HS-27A (cell line): Measurements from ENCODE around the gene SUV39H1.
A peak's percentile ranks its signal among the peaks of the same experiment; 100 is the strongest.
"Not testable (repeated sequence)": the region's sequence is repeated elsewhere in the genome, so short reads cannot be mapped to it uniquely, and the experiment has no call there.

Experiments used
- DNase-seq: peaks from one replicate; pipeline ENCODE4 v3.0.0-alpha.2; 2012; ENCODE audit warnings: low read depth, missing footprints

SUV39H1 gene, protein sequence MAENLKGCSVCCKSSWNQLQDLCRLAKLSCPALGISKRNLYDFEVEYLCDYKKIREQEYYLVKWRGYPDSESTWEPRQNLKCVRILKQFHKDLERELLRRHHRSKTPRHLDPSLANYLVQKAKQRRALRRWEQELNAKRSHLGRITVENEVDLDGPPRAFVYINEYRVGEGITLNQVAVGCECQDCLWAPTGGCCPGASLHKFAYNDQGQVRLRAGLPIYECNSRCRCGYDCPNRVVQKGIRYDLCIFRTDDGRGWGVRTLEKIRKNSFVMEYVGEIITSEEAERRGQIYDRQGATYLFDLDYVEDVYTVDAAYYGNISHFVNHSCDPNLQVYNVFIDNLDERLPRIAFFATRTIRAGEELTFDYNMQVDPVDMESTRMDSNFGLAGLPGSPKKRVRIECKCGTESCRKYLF

GRCh38 chrX:48696301-48696908, at the start of gene SUV39H1:
TSS of gene SUV39H1 (plus strand) at chrX:48696734. CDS start at chrX:48696785, 51 bp downstream.
- peak; percentile 22 for DNase-seq

DNA sequence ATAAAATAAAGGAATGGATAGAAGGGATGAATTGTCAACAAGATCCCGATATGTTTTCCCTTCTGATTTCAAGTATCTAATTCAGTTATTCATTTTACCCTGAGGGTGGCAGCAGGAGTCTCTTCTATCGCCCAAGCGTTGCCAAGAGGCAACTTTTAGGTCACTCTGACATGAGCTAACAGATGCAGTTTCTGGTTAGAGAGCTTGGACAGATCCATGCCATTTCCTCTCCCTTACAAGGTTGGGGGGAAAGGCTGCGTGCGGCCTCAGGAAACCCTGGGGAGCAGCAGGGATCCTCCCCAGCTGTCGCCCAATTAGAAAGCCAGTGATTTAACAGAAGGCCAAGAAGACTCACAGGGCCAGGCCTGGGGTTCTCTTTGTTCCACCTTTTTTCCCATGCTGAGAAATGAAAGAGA, 48.2 kb upstream of the SUV39H1 start:
- no peak for DNase-seq

- no peak for DNase-seq
Measured at GRCh38 chrX:48649102-48649501, 47.4 kb upstream of the SUV39H1 start.

DNA sequence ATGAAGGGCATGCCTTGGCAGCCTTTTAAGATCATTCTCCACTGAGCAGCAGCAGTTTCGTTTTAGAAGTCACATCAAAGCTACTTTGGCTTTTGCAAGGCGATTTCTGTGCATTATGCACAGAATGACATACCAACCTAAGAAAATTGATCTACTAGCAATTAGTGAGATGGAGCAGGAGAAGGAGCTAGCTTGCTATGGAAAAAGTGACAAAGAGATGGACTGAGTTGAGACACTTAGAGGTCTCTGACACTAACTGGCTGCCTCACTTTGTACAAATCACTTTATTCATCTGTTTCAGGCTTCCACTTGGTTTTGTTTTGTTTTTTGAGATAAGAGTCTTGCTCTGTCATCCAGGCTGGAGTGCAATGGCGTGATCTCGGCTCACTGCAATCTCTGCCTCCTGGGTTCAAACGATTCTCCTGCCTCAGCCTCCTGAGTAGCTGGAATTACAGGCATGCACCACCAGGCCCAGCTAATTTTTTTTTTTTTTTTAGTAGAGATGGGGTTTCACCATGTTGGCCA, 44.4 kb upstream of the SUV39H1 start:
- DNase-seq: not testable (repeated sequence)

GRCh38 chrX:48654746-48655145, 41.8 kb upstream of the SUV39H1 start:
- not testable (repeated sequence) for DNase-seq

GRCh38 chrX:48659686-48660085, 36.8 kb upstream of the SUV39H1 start:
- not testable (repeated sequence) for DNase-seq

DNA sequence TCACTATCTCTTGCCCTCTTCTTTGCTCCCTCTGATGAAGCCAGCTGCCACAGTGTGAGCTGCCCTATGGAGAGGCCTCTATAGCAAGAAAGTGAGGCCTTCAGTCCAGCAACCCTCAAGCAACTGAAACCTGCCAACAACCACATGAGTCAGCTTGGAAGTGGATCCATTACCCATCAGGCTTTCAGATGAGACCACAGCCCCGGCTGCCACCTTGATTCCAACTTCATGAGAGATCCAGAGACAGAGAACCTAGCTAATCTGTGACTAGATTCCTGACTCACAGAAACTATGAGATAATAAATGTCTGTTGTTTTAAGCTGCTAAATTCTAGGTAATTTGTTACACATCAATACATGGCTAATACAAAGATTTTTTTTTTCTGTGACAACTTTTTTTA, 33.3 kb upstream of the SUV39H1 start:
- no peak for DNase-seq

DNA sequence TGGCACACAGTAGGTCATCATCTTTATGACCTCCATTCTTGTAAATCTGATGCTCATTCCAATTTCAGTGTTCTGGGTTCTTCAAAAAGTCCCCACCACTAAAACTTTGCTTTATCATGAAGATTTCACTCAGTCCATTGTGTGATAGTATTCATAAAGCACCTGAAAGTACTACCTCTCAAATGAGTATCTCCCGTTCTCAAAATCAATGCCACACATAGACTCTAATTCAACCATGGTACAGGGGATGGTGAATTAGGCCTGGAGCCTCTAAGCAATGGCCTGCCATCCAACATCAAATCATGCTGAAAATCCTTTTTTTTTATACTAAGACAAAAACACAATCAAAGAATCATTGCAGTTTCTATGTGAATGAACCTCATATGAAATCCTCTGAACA, 32.4 kb upstream of the SUV39H1 start:
- no peak for DNase-seq

DNA sequence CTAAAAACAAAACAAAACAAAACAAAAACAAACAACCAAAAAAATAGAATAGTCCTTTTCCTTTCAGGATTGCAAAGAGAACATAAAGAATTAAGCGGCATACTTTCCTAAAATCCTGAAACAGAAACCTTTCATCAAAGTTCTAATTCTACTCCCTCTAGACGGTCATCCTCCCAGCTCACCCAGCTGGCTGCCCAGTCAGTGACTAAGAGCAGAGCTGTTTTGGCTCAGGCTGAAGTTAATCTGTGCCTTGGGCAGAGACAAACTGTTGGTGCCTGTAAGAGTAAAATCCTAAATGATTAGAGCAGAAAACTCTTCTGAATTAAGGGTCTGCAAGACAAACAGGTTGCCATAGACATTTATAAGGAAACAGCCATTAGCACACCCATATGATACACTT, 30.5 kb upstream of the SUV39H1 start:
- DNase-seq: no peak

DNA sequence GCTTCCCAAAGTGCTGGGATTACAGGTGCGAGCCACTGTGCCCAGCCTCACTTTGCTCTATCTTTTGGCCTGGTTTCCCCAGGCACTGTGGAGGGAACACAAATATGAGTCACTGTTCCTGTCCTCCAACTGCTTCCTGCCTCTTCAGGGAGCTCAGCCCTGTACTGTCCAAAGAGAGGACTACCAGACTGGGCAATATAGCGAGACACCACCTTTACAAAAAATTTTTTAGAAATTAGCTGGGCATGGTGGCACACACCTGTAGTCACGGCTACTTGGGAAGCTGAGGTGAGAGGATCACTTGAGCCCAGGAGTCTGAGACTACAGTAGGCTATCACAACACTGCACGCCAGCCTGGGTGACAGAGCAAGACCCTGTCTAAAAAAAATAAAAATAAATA, 29.9 kb upstream of the SUV39H1 start:
- DNase-seq: no peak

- DNase-seq: no peak
Measured at GRCh38 chrX:48667509-48667908, 29.0 kb upstream of the SUV39H1 start.

GRCh38 chrX:48668187-48668586, 28.3 kb upstream of the SUV39H1 start:
- not testable (repeated sequence) for DNase-seq

DNA sequence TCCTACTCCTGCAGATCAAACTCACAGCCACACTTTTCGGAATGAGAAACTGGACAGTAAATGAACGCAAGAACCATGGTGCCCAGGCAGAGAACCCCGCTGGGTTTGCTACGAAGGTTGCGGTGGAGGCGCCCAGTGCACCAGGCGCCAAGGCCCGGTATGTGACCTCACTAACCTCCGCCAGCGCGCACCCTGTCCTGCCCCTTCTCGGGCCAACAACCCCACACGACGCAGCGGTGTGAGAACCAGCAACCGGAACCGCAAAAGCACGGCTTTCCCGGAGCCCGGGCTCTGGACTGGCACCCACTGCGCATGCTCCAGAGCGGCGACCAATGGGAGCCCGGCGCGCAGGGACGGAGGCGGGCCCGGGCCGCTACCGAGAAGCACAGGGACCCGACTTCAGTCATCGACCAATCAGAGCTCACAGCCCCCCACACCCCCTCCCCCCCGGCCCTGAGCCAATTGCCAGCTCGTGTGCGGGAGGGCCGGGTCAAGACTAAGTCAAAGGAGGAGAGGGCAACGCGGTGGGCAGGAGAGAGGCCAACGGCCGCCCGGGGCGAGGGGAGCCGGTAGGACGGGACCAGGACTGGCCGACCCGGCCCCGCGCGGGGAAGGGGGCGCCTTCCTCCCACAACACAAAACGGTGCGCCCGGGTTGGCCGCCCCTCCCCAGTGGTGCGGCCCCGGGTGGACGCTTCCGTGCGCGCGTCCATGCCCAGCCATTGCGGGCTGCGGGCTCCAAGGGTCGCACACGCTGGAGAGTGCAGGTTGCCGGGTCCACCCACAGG, 20.2 kb upstream of the SUV39H1 start:
- peak; percentile 45 for DNase-seq

- no peak for DNase-seq
Measured at GRCh38 chrX:48676893-48677270, 19.7 kb upstream of the SUV39H1 start.

DNA sequence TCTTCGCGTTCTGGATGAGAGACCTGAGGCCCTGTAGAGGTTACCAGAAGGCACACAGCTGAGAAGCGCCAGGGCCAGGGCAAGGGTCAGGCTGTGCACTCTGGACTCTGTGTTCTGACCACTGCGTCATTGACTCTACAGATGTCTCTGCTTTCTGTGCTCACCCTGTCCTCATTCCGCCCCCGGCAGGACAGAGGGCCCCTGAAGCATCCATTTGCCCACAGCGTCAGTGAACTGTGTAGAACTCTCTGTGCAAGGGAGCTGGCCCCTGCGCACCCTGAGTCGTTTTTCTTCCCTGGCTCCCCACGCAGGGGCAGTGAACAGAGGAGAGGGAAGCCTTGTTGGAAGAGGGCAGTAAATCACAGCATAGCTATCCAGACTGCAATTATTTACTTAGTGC, 19.0 kb upstream of the SUV39H1 start:
- DNase-seq: no peak

DNA sequence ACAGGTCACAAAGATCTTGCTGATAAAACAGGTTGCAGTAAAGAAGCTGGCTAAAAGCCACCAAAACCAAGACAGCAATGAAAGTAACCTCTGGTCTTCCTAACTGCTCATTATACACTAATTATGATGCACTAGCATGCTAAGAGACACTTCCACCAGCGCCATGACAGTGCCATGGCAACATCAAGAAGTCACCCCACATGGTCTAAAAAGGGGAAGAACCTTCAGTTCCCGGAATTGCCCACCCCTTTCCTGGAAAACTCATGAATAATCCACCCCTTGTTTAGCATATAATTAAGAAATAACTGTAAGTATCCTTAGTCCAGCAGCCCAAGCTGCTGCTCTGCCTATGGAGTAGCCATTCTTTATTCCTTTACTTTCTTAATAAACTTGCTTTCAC, 16.1 kb upstream of the SUV39H1 start:
- DNase-seq: not testable (repeated sequence)

- DNase-seq: not testable (repeated sequence)
Measured at GRCh38 chrX:48680925-48681324, 15.6 kb upstream of the SUV39H1 start.

DNA sequence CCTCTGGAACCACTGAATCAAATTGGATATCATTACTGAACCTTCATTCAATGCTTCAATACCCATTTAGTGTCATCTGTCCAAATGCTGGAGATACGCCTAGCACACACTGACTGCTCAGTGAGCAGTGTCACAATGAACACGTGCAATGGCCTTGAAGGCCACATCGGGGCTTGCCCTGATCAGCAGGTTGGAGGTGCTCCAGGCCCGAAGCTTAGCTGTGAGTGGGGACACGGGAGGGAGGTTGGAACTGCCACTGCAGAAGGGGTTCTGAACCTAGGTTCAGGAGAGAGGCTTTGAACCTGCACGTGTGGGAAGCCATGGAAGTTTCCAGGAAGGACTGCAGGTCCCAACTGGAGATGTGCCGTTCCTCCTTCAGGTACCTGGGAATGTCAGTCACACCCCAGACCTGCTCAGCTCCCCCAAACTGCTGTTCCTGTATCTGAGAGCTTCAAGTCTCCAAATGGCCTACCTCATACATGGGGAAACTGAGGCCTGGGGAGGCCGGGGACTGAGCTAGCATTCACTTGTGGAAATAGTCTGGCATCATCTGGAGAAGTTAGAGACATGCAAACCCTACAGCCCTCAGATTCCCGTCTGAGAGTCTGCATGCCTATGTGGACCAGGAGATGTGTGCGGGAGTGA, 14.9 kb upstream of the SUV39H1 start:
- no peak for DNase-seq

GRCh38 chrX:48682795-48683194, 13.7 kb upstream of the SUV39H1 start:
- not testable (repeated sequence) for DNase-seq

GRCh38 chrX:48683411-48683982, 13.0 kb upstream of the SUV39H1 start, which contains the start of gene WAS:
TSS of gene WAS (plus strand) at chrX:48683799. CDS start at chrX:48683854, 55 bp downstream.
- DNase-seq: no peak

DNA sequence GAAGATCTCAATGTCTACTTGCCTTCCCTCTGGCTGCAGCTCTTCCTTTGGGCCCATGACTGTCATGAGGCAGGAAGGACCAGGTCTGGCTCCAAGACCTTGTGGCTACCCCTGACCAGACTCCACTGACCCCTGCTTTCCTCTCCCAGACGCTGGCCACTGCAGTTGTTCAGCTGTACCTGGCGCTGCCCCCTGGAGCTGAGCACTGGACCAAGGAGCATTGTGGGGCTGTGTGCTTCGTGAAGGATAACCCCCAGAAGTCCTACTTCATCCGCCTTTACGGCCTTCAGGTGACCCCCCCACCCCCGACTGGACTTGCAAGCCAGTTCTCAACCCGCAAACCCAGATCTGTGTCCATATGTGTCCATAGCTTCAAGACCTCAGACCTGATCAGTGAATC, 12.4 kb upstream of the SUV39H1 start:
- DNase-seq: no peak

DNA sequence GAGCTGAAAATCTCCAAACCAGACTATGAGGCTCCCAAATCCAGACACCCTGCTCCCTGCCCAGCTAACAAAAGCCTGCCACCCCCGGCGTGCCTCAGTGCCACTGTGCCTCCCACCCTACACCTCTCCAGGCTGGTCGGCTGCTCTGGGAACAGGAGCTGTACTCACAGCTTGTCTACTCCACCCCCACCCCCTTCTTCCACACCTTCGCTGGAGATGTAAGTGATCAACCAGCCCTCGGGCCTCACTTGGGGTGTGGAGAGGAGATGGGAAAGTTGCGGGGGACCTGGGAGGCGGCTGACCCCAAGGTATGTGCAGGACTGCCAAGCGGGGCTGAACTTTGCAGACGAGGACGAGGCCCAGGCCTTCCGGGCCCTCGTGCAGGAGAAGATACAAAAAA, 11.1 kb upstream of the SUV39H1 start:
- no peak for DNase-seq
